Neutrophil (primary cell): ENCODE results near the gene PHLPP2.

Source experiments
- H3K27ac ChIP-seq: fragments of 200-600 bp; sonication (generic); 2 replicates; pipeline ENCODE4 v1.5.1; 2016; ENCODE audit warnings: mild to moderate bottlenecking, moderate library complexity
- H3K27me3 ChIP-seq: fragments of 200-600 bp; sonication (generic); 2 replicates; pipeline ENCODE4 v1.6.0; 2016; ENCODE audit warnings: mild to moderate bottlenecking
- H3K36me3 ChIP-seq: fragments of 200-600 bp; sonication (generic); 2 replicates; pipeline ENCODE4 v1.5.1; 2017
- H3K4me1 ChIP-seq, 2 experiments: fragments of 200-600 bp in 1 of 2; sonication (generic) in 1 of 2; 1 replicate in 1 of 2; 2 replicates in 1 of 2; pipeline versions ENCODE4 v1.5.1 to v1.6.1; 2013 to 2016; ENCODE audit warnings: low read depth in 1 of 2, low read length in 1 of 2, mild to moderate bottlenecking in 1 of 2, moderate library complexity in 1 of 2; ENCODE audit not compliant: control insufficient read depth in 1 of 2, insufficient read depth in 1 of 2
- H3K4me3 ChIP-seq, 2 experiments: fragments of 200-600 bp in 1 of 2; sonication (generic) in 1 of 2; 1 replicate in 1 of 2; 2 replicates in 1 of 2; pipeline ENCODE4 v1.5.1; 2013 to 2016; ENCODE audit warnings: low read depth in 1 of 2, low read length in 1 of 2, mild to moderate bottlenecking in 1 of 2, moderate library complexity in 1 of 2
- H3K9me3 ChIP-seq: fragments of 200-600 bp; sonication (generic); 2 replicates; pipeline ENCODE4 v1.5.1; 2016
- CTCF ChIP-seq: fragments of 200-600 bp; sonication (generic); IDR thresholded peaks from 2 replicates; pipeline ENCODE4 v1.5.1; 2016; ENCODE audit warnings: antibody characterized with exemption

The PHLPP2 gene

GRCh38 chr16:71707199-71707598, 17.3 kb downstream of the PHLPP2 start:
- Histone ChIP-seq H3K4me1 (no peaks in the 10 kb centered on the region), H3K4me3 (no peak overlapping the region)
- no peak for TF ChIP-seq CTCF

GRCh38 chr16:71706046-71706445, 18.5 kb downstream of the PHLPP2 start:
- no peak for TF ChIP-seq CTCF
- Histone ChIP-seq H3K36me3 (no peaks in the 10 kb centered on the region), H3K4me1 (no peaks in the 10 kb centered on the region)

More at GRCh38 chr16:71707199-71707598, 17.3 kb downstream of the PHLPP2 start:
- Histone ChIP-seq H3K27ac (no peak overlapping the region), H3K27me3 (no peaks in the 10 kb centered on the region), H3K9me3 (no peaks in the 10 kb centered on the region), H3K36me3 (no peaks in the 10 kb centered on the region)

GRCh38 chr16:71703333-71703732, 21.2 kb downstream of the PHLPP2 start:
- TF ChIP-seq CTCF = no peak
- no peaks in the 10 kb centered on the region for H3K36me3 ChIP-seq
- no peak overlapping the region for H3K4me3 ChIP-seq
- no peaks in the 10 kb centered on the region for H3K9me3 ChIP-seq
- no peaks in the 10 kb centered on the region for H3K27me3 ChIP-seq
- no peak overlapping the region for H3K27ac ChIP-seq
- H3K4me1 ChIP-seq = no peaks in the 10 kb centered on the region

More at GRCh38 chr16:71706046-71706445, 18.5 kb downstream of the PHLPP2 start:
- Histone ChIP-seq H3K9me3 (no peaks in the 10 kb centered on the region), H3K27me3 (no peaks in the 10 kb centered on the region), H3K27ac (no peak overlapping the region), H3K4me3 (no peak overlapping the region)

GRCh38 chr16:71700831-71701230, 23.7 kb downstream of the PHLPP2 start:
- Histone ChIP-seq H3K36me3 (no peaks in the 10 kb centered on the region), H3K4me3 (no peak overlapping the region), H3K27ac (no peak overlapping the region), H3K9me3 (no peaks in the 10 kb centered on the region), H3K27me3 (no peaks in the 10 kb centered on the region), H3K4me1 (no peaks in the 10 kb centered on the region)
- no peak for TF ChIP-seq CTCF

GRCh38 chr16:71698491-71698890, 26.0 kb downstream of the PHLPP2 start:
- Histone ChIP-seq H3K36me3 (no peaks in the 10 kb centered on the region), H3K27ac (no peak overlapping the region), H3K9me3 (no peaks in the 10 kb centered on the region), H3K4me1 (no peaks in the 10 kb centered on the region), H3K4me3 (no peak overlapping the region), H3K27me3 (no peaks in the 10 kb centered on the region)
- TF ChIP-seq CTCF = no peak

GRCh38 chr16:71693164-71693563, 31.3 kb downstream of the PHLPP2 start:
- Histone ChIP-seq H3K4me3 (no peak overlapping the region), H3K27ac (no peak overlapping the region), H3K27me3 (no peaks in the 10 kb centered on the region), H3K36me3 (no peaks in the 10 kb centered on the region), H3K9me3 (no peaks in the 10 kb centered on the region), H3K4me1 (no peaks in the 10 kb centered on the region)
- TF ChIP-seq CTCF = no peak
